Esophagus muscularis mucosa (tissue), 3 donors: Measurements from ENCODE around the gene LYZL1.

Experiments
- EP300 ChIP-seq: sonication (generic); formaldehyde crosslinking; IDR thresholded peaks from one replicate; pipeline ENCODE4 v1.6.1; 2017; ENCODE audit warnings: antibody characterized with exemption
- POLR2AphosphoS5 ChIP-seq, 2 donors: sonication (generic); formaldehyde crosslinking; IDR thresholded peaks; one replicate each; pipeline ENCODE4 v1.6.1; 2017; ENCODE audit warnings: antibody characterized with exemption in 2 of 2

DNA sequence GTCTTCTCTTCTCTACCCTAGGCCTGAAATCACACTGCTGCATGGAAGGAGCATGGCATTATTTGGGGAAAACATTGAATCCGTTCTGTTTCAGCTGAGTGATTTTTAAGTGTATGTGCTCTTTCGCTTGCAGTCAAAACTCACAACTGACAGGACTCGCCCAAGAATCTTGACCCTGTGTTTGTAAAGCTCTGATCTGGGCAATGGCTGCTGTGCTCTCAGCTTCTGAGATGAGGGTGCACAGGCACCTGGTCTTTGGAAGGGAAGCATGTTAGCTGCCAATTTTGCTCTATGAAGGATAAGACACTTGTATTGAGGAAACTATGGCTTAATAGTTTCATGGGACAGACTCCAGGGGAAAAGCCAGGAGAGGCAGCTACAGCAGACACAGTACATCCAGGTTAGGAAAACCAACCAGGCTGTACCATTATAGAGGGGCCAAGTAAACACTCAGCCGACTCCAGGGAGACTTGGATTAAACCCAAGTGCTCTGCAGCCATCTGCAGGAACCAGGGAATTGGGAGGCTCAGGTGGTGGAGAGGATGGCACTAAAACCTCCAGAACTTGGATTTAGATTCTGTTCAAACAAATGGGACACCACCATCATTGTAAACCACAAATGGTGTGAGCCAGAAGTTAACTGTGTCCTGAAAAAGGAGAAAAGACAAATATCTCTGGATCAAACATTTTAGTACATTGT is 43.3 kb downstream of the LYZL1 start:
- no peak for TF ChIP-seq EP300
- no peak for TF ChIP-seq POLR2AphosphoS5 (IDR thresholded peaks at IDR 0.05)
